HG03039 (cell line): ENCODE results near the gene EXD3.

Experiments used
- ATAC-seq: cut with Tn5 transposase; IDR thresholded peaks from one replicate; pipeline ENCODE4 v1.9.1; 2021; ENCODE audit warnings: mild to moderate bottlenecking, moderate library complexity; ENCODE audit not compliant: unreplicated experiment

The EXD3 gene

GRCh38 chr9:137433916-137434431 is 11.0 kb upstream of the EXD3 start:
- ATAC-seq, result no peak

- ATAC-seq, result no peak
These were observed 10.5 kb upstream of the EXD3 start for GRCh38 chr9:137433349-137433915.

- ATAC-seq, result no peak
These were observed 9.9 kb upstream of the EXD3 start for GRCh38 chr9:137432687-137433348.

GRCh38 chr9:137431416-137431931 is 8.5 kb upstream of the EXD3 start:
- ATAC-seq, result no peak

GRCh38 chr9:137430723-137431415 is 7.9 kb upstream of the EXD3 start:
- no peak for ATAC-seq

GRCh38 chr9:137429974-137430722 is 7.2 kb upstream of the EXD3 start:
- no peak for ATAC-seq

- no peak for ATAC-seq
These were observed 6.6 kb upstream of the EXD3 start for GRCh38 chr9:137429546-137429890.

- no peak for ATAC-seq
These were observed 6.0 kb upstream of the EXD3 start for GRCh38 chr9:137428841-137429545.

GRCh38 chr9:137428311-137428630 is 5.3 kb upstream of the EXD3 start:
- no peak for ATAC-seq

- no peak for ATAC-seq
These were observed 4.7 kb upstream of the EXD3 start for GRCh38 chr9:137427454-137428310.

GRCh38 chr9:137426018-137426681 is 3.2 kb upstream of the EXD3 start:
- ATAC-seq, result no peak

GRCh38 chr9:137423514-137424291 is 741 bp upstream of the EXD3 start:
- ATAC-seq, result peak; percentile 7

- ATAC-seq, result no peak
These were observed 941 bp downstream of the EXD3 start for GRCh38 chr9:137421838-137422603.

- no peak for ATAC-seq
These were observed 5.6 kb downstream of the EXD3 start for GRCh38 chr9:137417161-137418021.

GRCh38 chr9:137416563-137417151 is 6.3 kb downstream of the EXD3 start:
- ATAC-seq, result no peak

- no peak for ATAC-seq
These were observed 6.9 kb downstream of the EXD3 start for GRCh38 chr9:137416006-137416562.
